Measurements from ENCODE around the gene CCSAP. TPM values are rescaled to one million over a fixed set of nuclear protein-coding genes. Genes with fewer than 3 reads are reported as not detected.

Gene CCSAP
- total and polyA plus RNA-seq, 4 donors: 1.6 to 11.1 (median 4.6) TPM

DNA sequence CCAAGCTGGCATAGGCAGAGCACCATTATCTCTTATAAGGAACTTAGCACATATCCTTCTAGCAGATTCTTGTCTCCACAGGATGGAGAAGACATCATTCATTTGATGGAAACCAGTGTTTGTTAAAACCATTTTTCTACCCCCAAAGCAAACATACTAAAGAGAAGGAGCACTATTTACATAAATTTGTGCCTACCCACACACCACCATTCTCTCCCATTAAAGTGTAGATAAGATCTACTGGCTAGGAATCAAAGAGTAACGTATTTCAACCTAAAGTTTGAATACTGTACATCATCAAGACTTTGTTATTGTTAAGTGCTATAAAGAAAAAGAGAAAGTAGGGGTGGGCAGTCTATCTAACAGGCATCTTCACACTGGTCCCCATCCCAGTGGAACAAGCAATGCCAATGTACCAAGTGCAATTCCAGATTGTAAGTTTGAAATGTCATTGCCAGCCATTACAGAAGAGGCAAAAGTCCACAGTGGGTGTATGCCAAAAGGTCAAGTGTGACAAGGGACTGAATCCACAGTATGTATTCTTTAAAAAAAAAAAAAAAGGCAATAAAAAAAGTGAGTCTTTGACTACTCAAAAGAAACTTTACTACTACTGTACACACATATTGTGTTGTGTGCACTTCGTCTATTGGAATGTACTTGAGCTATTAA is 18.8 kb downstream of the CCSAP start:
- Histone ChIP-seq H3K9me3 (ENCODE audit: control insufficient read depth in 4 of 4, insufficient read depth in 3 of 4, low read length in 3 of 4) (no peaks in the 10 kb centered on the region), H3K27ac (ENCODE audit: low read depth in 1 of 2, low read length in 1 of 2) (no peak overlapping the region), H3K4me1 (ENCODE audit: control insufficient read depth in 5 of 5, insufficient read depth in 5 of 5, low read length in 5 of 5) (peaks cover 0 to 13% (median 3%) of the 10 kb centered on the region in 5 donors), H3K27me3 (ENCODE audit: control insufficient read depth in 3 of 3, insufficient read depth in 3 of 3, low read length in 2 of 3) (no peaks in the 10 kb centered on the region), H3K9ac (ENCODE audit: insufficient read depth in 1 of 2, low read length in 2 of 2) (no peak overlapping the region), H3K36me3 (ENCODE audit: control insufficient read depth in 4 of 4, insufficient read depth in 4 of 4, low read length in 4 of 4) (peaks cover 15 to 25% (median 18%) of the 10 kb centered on the region in 4 donors), H3K4me3 (no peak overlapping the region)
- no peak for ATAC-seq (ENCODE audit: insufficient read depth, low FRiP score)
- DNase-seq: no peak
- WGBS, 2 donors: 95 to 96% methylated on average over 2 of the region's 2 CpGs
- no peak for TF ChIP-seq CTCF (IDR thresholded peaks at IDR 0.05; ENCODE audit: control extremely low read depth, extremely low read depth)

GRCh38 chr1:229323201-229323600 is 19.6 kb downstream of the CCSAP start:
- Histone ChIP-seq H3K27ac (ENCODE audit: low read depth in 1 of 2, low read length in 1 of 2) (no peak overlapping the region), H3K9ac (ENCODE audit: insufficient read depth in 1 of 2, low read length in 2 of 2) (no peak overlapping the region), H3K36me3 (ENCODE audit: control insufficient read depth in 4 of 4, insufficient read depth in 4 of 4, low read length in 4 of 4) (peaks cover 15 to 25% (median 18%) of the 10 kb centered on the region in 4 donors), H3K4me3 (no peak overlapping the region), H3K27me3 (ENCODE audit: control insufficient read depth in 3 of 3, insufficient read depth in 3 of 3, low read length in 2 of 3) (no peaks in the 10 kb centered on the region), H3K9me3 (ENCODE audit: control insufficient read depth in 4 of 4, insufficient read depth in 3 of 4, low read length in 3 of 4) (no peaks in the 10 kb centered on the region), H3K4me1 (ENCODE audit: control insufficient read depth in 5 of 5, insufficient read depth in 5 of 5, low read length in 5 of 5) (peaks cover 0 to 13% (median 3%) of the 10 kb centered on the region in 5 donors)
- WGBS, 2 donors: 85 to 87% methylated on average over 7 of the region's 7 CpGs
- ATAC-seq (ENCODE audit: insufficient read depth, low FRiP score): no peak
- DNase-seq: no peak
- TF ChIP-seq CTCF (IDR thresholded peaks at IDR 0.05; ENCODE audit: control extremely low read depth, extremely low read depth): no peak

DNA sequence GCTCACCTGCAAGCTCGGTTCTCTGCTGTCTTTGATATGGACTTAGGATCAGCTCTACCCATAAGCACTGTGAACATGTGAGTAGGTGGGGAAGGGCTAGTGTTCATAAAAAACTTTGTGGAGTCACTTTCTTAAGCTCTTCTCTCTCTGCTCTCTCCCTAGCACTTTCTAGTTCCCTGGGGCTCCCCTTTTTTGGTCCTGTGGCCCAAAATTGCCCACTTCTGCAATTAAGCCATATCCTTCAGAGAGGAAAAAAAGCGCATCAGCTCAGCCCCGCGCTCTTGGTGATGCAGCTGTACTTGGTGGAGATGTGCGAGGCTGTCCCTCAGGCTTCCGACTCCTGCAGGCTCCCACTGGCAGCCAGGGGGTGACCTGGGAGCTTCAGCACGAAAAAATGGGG is 23.4 kb downstream of the CCSAP start:
- H3K4me3 ChIP-seq: no peak overlapping the region
- TF ChIP-seq CTCF (IDR thresholded peaks at IDR 0.05; ENCODE audit: control extremely low read depth, extremely low read depth): no peak
- peaks cover 8 to 21% (median 15%) of the 10 kb centered on the region in 4 donors for H3K36me3 ChIP-seq (ENCODE audit: control insufficient read depth in 4 of 4, insufficient read depth in 4 of 4, low read length in 4 of 4)
- H3K27ac ChIP-seq (ENCODE audit: low read depth in 1 of 2, low read length in 1 of 2): no peak overlapping the region
- H3K27me3 ChIP-seq (ENCODE audit: control insufficient read depth in 3 of 3, insufficient read depth in 3 of 3, low read length in 2 of 3): no peaks in the 10 kb centered on the region
- no peak for ATAC-seq (ENCODE audit: insufficient read depth, low FRiP score)
- H3K4me1 ChIP-seq (ENCODE audit: control insufficient read depth in 5 of 5, insufficient read depth in 5 of 5, low read length in 5 of 5): peaks cover 0 to 4% (median 0%) of the 10 kb centered on the region in 5 donors
- WGBS, 2 donors: 94 to 95% methylated on average over 7 of the region's 7 CpGs
- DNase-seq: no peak
- no peak overlapping the region for H3K9ac ChIP-seq (ENCODE audit: insufficient read depth in 1 of 2, low read length in 2 of 2)
- no peaks in the 10 kb centered on the region for H3K9me3 ChIP-seq (ENCODE audit: control insufficient read depth in 4 of 4, insufficient read depth in 3 of 4, low read length in 3 of 4)

Data from lung (tissue), 12 donors.